ENCODE data around the gene ADAMTS5.

ADAMTS5 gene

DNA sequence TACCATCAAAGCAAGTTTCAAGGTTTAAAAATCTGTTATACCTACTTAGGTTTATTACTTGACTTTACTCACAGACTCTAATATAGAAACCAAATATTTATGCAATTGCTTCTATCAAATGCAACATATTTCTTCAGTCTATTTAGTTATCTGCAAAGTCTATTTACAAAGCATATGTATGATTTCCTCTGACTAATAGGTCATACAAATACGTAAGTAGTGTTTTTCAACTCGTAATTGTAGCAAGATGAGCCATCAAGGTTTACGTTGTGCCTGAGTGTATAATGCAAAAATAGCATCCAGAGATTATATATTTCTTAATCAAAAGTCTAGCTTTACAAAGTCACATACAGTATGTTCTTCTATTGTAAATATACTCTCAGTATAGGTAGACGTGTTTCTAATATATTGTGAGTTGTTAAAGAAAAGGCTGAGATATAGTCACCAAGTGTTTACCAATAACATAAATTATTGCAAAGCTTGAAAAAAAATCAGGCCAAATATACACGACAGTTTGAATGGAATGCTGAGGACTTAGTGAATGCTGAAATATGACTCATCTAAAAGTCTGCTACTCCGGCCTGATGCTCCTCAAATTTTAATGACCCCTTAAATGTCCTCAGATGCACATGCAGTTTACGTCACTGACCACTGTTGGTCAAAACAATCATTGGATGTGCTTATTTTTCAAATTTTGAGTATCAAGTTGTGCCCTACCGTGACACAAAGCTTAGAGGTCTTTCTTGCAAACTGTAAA lies 48.4 kb downstream of the ADAMTS5 start:
- no peak for DNase-seq (ENCODE audit: insufficient read length, low spot score)
- TF ChIP-seq, protein P1, sequence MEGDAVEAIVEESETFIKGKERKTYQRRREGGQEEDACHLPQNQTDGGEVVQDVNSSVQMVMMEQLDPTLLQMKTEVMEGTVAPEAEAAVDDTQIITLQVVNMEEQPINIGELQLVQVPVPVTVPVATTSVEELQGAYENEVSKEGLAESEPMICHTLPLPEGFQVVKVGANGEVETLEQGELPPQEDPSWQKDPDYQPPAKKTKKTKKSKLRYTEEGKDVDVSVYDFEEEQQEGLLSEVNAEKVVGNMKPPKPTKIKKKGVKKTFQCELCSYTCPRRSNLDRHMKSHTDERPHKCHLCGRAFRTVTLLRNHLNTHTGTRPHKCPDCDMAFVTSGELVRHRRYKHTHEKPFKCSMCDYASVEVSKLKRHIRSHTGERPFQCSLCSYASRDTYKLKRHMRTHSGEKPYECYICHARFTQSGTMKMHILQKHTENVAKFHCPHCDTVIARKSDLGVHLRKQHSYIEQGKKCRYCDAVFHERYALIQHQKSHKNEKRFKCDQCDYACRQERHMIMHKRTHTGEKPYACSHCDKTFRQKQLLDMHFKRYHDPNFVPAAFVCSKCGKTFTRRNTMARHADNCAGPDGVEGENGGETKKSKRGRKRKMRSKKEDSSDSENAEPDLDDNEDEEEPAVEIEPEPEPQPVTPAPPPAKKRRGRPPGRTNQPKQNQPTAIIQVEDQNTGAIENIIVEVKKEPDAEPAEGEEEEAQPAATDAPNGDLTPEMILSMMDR (IDR thresholded peaks at IDR 0.05; ENCODE audit: insufficient read depth, missing control alignments), result no peak
- FAIRE-seq, result no peak

DNA sequence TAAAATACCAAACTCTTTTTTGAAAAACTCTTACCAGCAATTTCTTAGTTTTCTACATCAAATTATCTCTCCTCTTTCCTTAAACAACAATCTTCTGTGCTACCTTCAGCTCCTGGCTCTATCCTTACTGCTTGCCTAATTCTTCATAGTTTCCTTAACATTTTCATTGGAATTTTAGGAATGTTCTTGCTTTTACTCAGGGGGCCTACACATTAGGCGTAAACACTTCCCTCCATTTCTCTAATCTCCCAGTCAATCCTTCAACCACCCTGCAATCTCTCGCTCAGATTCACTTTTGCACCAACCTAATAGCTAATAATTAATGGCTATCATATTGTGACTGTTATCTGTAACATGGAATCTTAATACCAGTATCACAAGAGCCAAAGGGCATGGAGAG lies 50.1 kb downstream of the ADAMTS5 start:
- TF ChIP-seq, protein P1 (IDR thresholded peaks at IDR 0.05; ENCODE audit: insufficient read depth, missing control alignments), result no peak
- DNase-seq (ENCODE audit: insufficient read length, low spot score) (no peak), FAIRE-seq (no peak)

DNA sequence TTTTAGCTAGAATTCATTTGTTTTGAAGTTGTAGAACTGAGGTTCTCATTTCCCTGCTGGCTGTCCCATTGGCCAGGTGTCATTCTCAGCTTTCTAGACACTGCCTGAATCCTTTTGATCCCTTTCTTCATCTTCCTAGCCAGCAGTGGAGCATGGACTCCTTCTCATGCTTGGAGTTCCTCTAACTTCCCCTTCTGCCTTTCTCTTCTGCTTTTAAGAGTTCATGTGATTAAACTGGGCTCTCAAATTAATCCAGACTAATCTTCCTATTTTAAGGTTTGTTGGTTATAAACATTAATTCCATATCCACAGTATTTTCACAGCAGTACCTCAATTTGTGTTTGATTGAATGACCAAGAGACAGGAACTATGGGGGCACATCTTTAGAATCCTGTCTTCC lies 52.3 kb downstream of the ADAMTS5 start:
- TF ChIP-seq, protein P1 (IDR thresholded peaks at IDR 0.05; ENCODE audit: insufficient read depth, missing control alignments), result no peak
- DNase-seq (ENCODE audit: insufficient read length, low spot score) (no peak), FAIRE-seq (no peak)

DNA sequence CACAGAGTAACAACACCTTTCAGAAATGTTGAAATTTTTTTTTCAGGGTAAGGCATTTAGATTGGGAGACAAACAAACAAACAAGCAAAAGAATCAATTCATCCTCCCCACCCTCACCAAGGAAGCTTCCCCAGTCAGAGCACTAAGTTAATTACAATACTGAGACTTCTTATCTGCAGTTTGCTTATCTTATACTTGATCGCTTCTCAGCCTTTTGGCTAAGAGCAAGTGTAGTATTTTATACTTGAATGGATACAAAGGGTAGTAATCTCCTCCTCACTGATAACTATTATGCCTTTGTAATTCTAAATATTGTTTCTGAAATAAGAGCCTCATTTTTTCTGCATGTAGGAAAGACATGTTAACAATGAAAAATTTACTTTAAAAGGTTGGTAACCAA lies 54.4 kb downstream of the ADAMTS5 start:
- TF ChIP-seq, protein P1 (IDR thresholded peaks at IDR 0.05; ENCODE audit: insufficient read depth, missing control alignments), result no peak
- FAIRE-seq, result no peak
- no peak for DNase-seq (ENCODE audit: insufficient read length, low spot score)

DNA sequence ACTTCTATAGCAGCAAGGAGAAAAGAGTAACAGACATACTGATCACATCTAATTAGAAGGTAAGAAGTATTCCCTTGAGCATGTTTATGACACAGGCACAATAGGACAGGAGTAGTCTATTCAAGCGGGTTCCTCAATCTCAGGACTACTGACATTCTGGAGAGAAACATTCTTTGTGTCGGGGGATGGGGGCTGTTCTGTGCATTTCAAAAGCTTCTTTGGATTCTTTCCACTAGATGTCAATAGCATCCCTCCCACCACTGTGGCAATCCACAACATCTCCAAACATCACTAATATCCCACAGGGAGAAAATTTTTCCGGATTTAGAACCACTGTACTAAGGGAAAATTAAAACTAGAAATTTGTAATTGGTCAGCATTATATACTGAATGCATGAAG lies 56.9 kb downstream of the ADAMTS5 start:
- TF ChIP-seq, protein P1 (IDR thresholded peaks at IDR 0.05; ENCODE audit: insufficient read depth, missing control alignments), result peak; percentile 5
- DNase-seq (ENCODE audit: insufficient read length, low spot score) (no peak), FAIRE-seq (no peak)

DNA sequence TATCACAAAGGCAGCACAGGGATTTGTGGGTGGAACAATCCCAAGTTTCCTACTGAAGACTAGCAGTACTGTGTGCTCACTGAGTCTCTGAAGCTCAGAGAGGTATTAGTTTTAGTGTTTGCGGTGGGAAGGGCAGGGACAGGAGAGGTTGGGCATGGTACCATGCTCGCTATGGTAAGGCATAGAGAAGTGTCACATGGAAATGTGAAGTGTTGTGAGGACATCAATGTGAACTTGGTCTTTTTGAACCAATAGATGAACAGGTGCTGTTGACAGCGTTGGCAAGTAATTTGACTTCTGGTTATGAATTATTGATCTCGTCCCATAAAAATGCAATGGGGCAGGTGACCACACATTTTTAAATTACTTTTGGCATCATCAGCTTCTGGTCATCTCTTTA lies 65.9 kb downstream of the ADAMTS5 start:
- TF ChIP-seq, protein P1 (IDR thresholded peaks at IDR 0.05; ENCODE audit: insufficient read depth, missing control alignments), result no peak
- DNase-seq (ENCODE audit: insufficient read length, low spot score) (no peak), FAIRE-seq (no peak)

DNA sequence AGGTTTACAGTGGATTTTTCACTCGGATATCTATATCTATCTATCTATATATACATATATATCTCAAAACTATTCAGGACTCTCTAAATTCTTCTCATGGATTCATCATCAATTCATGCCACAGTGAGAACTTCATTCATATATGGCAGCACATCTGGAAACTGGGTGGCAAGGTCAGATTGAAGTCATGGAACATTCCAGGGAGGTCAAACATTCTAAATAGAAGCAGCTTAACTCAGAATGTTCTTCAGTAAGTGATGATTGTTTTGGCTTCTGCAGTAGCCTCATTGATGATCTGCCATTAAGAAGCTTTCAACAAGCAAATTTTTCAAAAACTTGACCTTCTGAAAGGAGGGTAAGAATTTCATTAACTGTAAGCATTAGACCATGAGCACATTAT lies 74.7 kb downstream of the ADAMTS5 start:
- DNase-seq (ENCODE audit: insufficient read length, low spot score) (no peak), FAIRE-seq (no peak)
- TF ChIP-seq, protein P1 (IDR thresholded peaks at IDR 0.05; ENCODE audit: insufficient read depth, missing control alignments), result no peak

All from D721Med (cell line).